Stimulated activated CD8-positive, alpha-beta memory T cell treated with anti-CD3 and anti-CD28 coated beads, Interleukin-2, amount 100 ng/mL, for 1 hour (primary cell): Measurements from ENCODE around the gene KMT2A.
A peak's percentile ranks its signal among the peaks of the same experiment; 100 is the strongest.
"Not testable (repeated sequence)": the region's sequence is repeated elsewhere in the genome, so short reads cannot be mapped to it uniquely, and the experiment has no call there.

Experiments used
- DNase-seq, 2 donors: peaks; one replicate each; pipeline ENCODE4 v3.0.0-alpha.2; 2020; ENCODE audit warnings: low read depth in 2 of 2

Gene KMT2A

GRCh38 chr11:118435893-118436624 lies at the start of gene KMT2A:
Gene KMT2A, plus strand, starts transcription at chr11:118436492. Its CDS starts 21 bp downstream, at chr11:118436513.
- peak; percentile 84 to 85 for DNase-seq

- no peak for DNase-seq
Measured at GRCh38 chr11:118396097-118396501, 40.2 kb upstream of the KMT2A start.

- no peak for DNase-seq
Measured at GRCh38 chr11:118397448-118397847, 38.8 kb upstream of the KMT2A start.

GRCh38 chr11:118398791-118399559 lies 37.3 kb upstream of the KMT2A start:
- peak in 1 of 2 donors; percentile 17 for DNase-seq

- DNase-seq: peak; percentile 81 to 85
Measured at GRCh38 chr11:118401151-118401879, 35.0 kb upstream of the KMT2A start, which contains the start of gene ATP5MG. Gene ATP5MG, plus strand, starts transcription at chr11:118401606. Its CDS starts 60 bp downstream, at chr11:118401666.

GRCh38 chr11:118401880-118402590 lies 34.3 kb upstream of the KMT2A start:
- no peak for DNase-seq

- not testable (repeated sequence) for DNase-seq
Measured at GRCh38 chr11:118402594-118402993, 33.7 kb upstream of the KMT2A start.

- no peak for DNase-seq
Measured at GRCh38 chr11:118406599-118407166, 29.6 kb upstream of the KMT2A start.

- DNase-seq: no peak
Measured at GRCh38 chr11:118410055-118410745, 26.1 kb upstream of the KMT2A start.

GRCh38 chr11:118411530-118411929 lies 24.8 kb upstream of the KMT2A start:
- DNase-seq: no peak

- DNase-seq: no peak
Measured at GRCh38 chr11:118412921-118413320, 23.4 kb upstream of the KMT2A start.

GRCh38 chr11:118415062-118415738 lies 21.1 kb upstream of the KMT2A start:
- no peak for DNase-seq

- DNase-seq: no peak
Measured at GRCh38 chr11:118415739-118416068, 20.6 kb upstream of the KMT2A start.

- DNase-seq: not testable (repeated sequence)
Measured at GRCh38 chr11:118416900-118417299, 19.4 kb upstream of the KMT2A start.

GRCh38 chr11:118417801-118418200 lies 18.5 kb upstream of the KMT2A start:
- no peak for DNase-seq

- no peak for DNase-seq
Measured at GRCh38 chr11:118418766-118419165, 17.5 kb upstream of the KMT2A start.

GRCh38 chr11:118427707-118428106 lies 8.6 kb upstream of the KMT2A start:
- DNase-seq: no peak

- DNase-seq: no peak
Measured at GRCh38 chr11:118430956-118431355, 5.3 kb upstream of the KMT2A start.

GRCh38 chr11:118434123-118434552 lies 2.2 kb upstream of the KMT2A start:
- DNase-seq: no peak
